Mesenchymal stem cell (in vitro differentiated cells and primary cell): ENCODE results near the gene FNIP2.
"Not testable (repeated sequence)": the region's sequence is repeated elsewhere in the genome, so short reads cannot be mapped to it uniquely, and the experiment has no call there.

Experiments used
- DNase-seq: peaks from one replicate; pipeline ENCODE4 v3.0.0-alpha.2; 2013
- H2AFZ ChIP-seq: one replicate; pipeline ENCODE4 v1.6.1; 2013; ENCODE audit warnings: low read depth, mild to moderate bottlenecking, control low read depth, inconsistent platforms, low read length, moderate library complexity
- H2AK5ac ChIP-seq: 2 replicates; pipeline ENCODE4 v1.6.1; 2013; ENCODE audit warnings: low read length, moderate library complexity, mild to moderate bottlenecking, inconsistent platforms; ENCODE audit not compliant: severe bottlenecking
- H2BK120ac ChIP-seq: one replicate; pipeline ENCODE4 v1.6.1; 2013; ENCODE audit warnings: low read depth, mild to moderate bottlenecking, inconsistent platforms, low read length, moderate library complexity
- H2BK12ac ChIP-seq, 2 experiments: one replicate each; pipeline ENCODE4 v1.6.1; 2013; ENCODE audit warnings: inconsistent platforms in 2 of 2, low read length in 2 of 2, mild to moderate bottlenecking in 2 of 2, moderate library complexity in 2 of 2, control low read depth in 1 of 2
- H2BK15ac ChIP-seq: one replicate; pipeline ENCODE4 v1.6.1; 2013; ENCODE audit warnings: mild to moderate bottlenecking, low read depth, inconsistent platforms; ENCODE audit not compliant: poor library complexity, severe bottlenecking
- H2BK5ac ChIP-seq: 2 replicates; pipeline ENCODE4 v1.6.1; 2013; ENCODE audit warnings: low read depth, mild to moderate bottlenecking, low read length, control low read depth, inconsistent platforms; ENCODE audit not compliant: poor library complexity, severe bottlenecking
- H3K14ac ChIP-seq, 2 experiments: one replicate each; pipeline ENCODE4 v1.6.1; 2013; ENCODE audit warnings: inconsistent platforms in 2 of 2, low read length in 2 of 2, control low read depth in 1 of 2, mild to moderate bottlenecking in 1 of 2, moderate library complexity in 1 of 2
- H3K18ac ChIP-seq, 2 experiments: one replicate each; pipeline ENCODE4 v1.6.1; 2013; ENCODE audit warnings: inconsistent platforms in 2 of 2, low read length in 2 of 2, control low read depth in 1 of 2, low read depth in 1 of 2, mild to moderate bottlenecking in 1 of 2
- H3K23ac ChIP-seq, 2 experiments: one replicate each; pipeline ENCODE4 v1.6.1; 2013; ENCODE audit warnings: inconsistent platforms in 2 of 2, low read length in 2 of 2, mild to moderate bottlenecking in 2 of 2, moderate library complexity in 2 of 2, control low read depth in 1 of 2
- H3K27ac ChIP-seq: 2 replicates; pipeline ENCODE4 v1.5.1; 2013; ENCODE audit warnings: mild to moderate bottlenecking, moderate library complexity, low read length, control low read depth, inconsistent platforms; ENCODE audit not compliant: poor library complexity, severe bottlenecking
- H3K27me3 ChIP-seq, 2 experiments: 2 replicates each; pipeline versions ENCODE4 v1.6.1 to v1.7.0; 2013; ENCODE audit warnings: low read length in 2 of 2, mild to moderate bottlenecking in 2 of 2, moderate library complexity in 2 of 2, control low read depth in 1 of 2, inconsistent platforms in 1 of 2; ENCODE audit not compliant: control insufficient read depth in 1 of 2, insufficient read depth in 1 of 2
- H3K36me3 ChIP-seq, 2 experiments: 2 replicates each; pipeline versions ENCODE4 v1.6.1 to v1.7.0; 2013; ENCODE audit warnings: low read length in 2 of 2, control low read depth in 1 of 2, inconsistent platforms in 1 of 2, low read depth in 1 of 2, mild to moderate bottlenecking in 1 of 2; ENCODE audit not compliant: insufficient read depth in 2 of 2, control insufficient read depth in 1 of 2
- H3K4ac ChIP-seq, 2 experiments: one replicate each; pipeline ENCODE4 v1.6.1; 2013; ENCODE audit warnings: inconsistent platforms in 2 of 2, low read length in 2 of 2, mild to moderate bottlenecking in 2 of 2, moderate library complexity in 2 of 2, control low read depth in 1 of 2, low read depth in 1 of 2
- H3K4me1 ChIP-seq: 2 replicates; pipeline ENCODE4 v1.6.1; 2013; ENCODE audit warnings: low read depth, low read length, control low read depth; ENCODE audit not compliant: control insufficient read depth, insufficient read depth
- H3K4me2 ChIP-seq: 2 replicates; pipeline ENCODE4 v1.6.1; 2013; ENCODE audit warnings: low read length, mild to moderate bottlenecking, inconsistent platforms; ENCODE audit not compliant: poor library complexity, severe bottlenecking
- H3K4me3 ChIP-seq, 2 experiments: 2 replicates each; pipeline versions ENCODE4 v1.5.1 to v1.7.0; 2013; ENCODE audit warnings: low read length in 2 of 2, mild to moderate bottlenecking in 2 of 2, control low read depth in 1 of 2, low read depth in 1 of 2; ENCODE audit not compliant: insufficient read depth in 1 of 2
- H3K79me1 ChIP-seq: replicated peaks from 2 replicates; pipeline ENCODE4 v1.6.1; 2013; ENCODE audit warnings: mild to moderate bottlenecking, control low read depth, low read length, inconsistent platforms; ENCODE audit not compliant: poor library complexity, severe bottlenecking
- H3K9ac ChIP-seq: 2 replicates; pipeline ENCODE4 v1.7.0; 2013; ENCODE audit warnings: mild to moderate bottlenecking, low read length, moderate library complexity
- H3K9me3 ChIP-seq: 2 replicates; pipeline ENCODE4 v1.7.0; 2013; ENCODE audit warnings: mild to moderate bottlenecking, low read length; ENCODE audit not compliant: control insufficient read depth
- H4K8ac ChIP-seq: one replicate; pipeline ENCODE4 v1.6.1; 2013; ENCODE audit warnings: inconsistent platforms, mild to moderate bottlenecking, low read length, moderate library complexity
- H4K91ac ChIP-seq: one replicate; pipeline ENCODE4 v1.6.1; 2013; ENCODE audit warnings: mild to moderate bottlenecking, low read length, inconsistent platforms
- WGBS: methylation state at CpG from one replicate; pipeline ENCODE4 v1.1.7; 2013; ENCODE audit warnings: mixed read lengths; 5-methylcytosine and 5-hydroxymethylcytosine counted together

FNIP2 gene

GRCh38 chr4:158920452-158920996 lies 151.7 kb downstream of the FNIP2 start:
- H4K91ac ChIP-seq, H3K4me2 ChIP-seq, H3K79me1 ChIP-seq, H2AK5ac ChIP-seq, H2BK120ac ChIP-seq, H2BK5ac ChIP-seq, H2BK12ac ChIP-seq, H3K18ac ChIP-seq, H3K27ac ChIP-seq, H3K9me3 ChIP-seq, H3K36me3 ChIP-seq, H3K14ac ChIP-seq, H2AFZ ChIP-seq, H4K8ac ChIP-seq, H3K23ac ChIP-seq, H2BK15ac ChIP-seq, H3K9ac ChIP-seq, H3K27me3 ChIP-seq, DNase-seq, H3K4ac ChIP-seq, H3K4me1 ChIP-seq, H3K4me3 ChIP-seq: not testable (repeated sequence)
- WGBS, result 85% methylated on average over 8 of the region's 8 CpGs

GRCh38 chr4:158927774-158928173 lies 158.9 kb downstream of the FNIP2 start:
- not testable (repeated sequence) for H3K9me3 ChIP-seq, H3K79me1 ChIP-seq, H3K18ac ChIP-seq, H2AK5ac ChIP-seq, H2AFZ ChIP-seq, H3K4me1 ChIP-seq, H2BK15ac ChIP-seq, H3K9ac ChIP-seq, H3K27me3 ChIP-seq, H3K36me3 ChIP-seq, H3K23ac ChIP-seq, H3K4me3 ChIP-seq, H3K27ac ChIP-seq, H3K14ac ChIP-seq, H2BK5ac ChIP-seq, H3K4me2 ChIP-seq, H2BK12ac ChIP-seq, H2BK120ac ChIP-seq, H3K4ac ChIP-seq, DNase-seq
- Histone ChIP-seq H4K8ac (peak overlapping the region; percentile 23), H4K91ac (peak overlapping the region; percentile 27)
- 97% methylated on average over 19 of the region's 19 CpGs for WGBS

DNA sequence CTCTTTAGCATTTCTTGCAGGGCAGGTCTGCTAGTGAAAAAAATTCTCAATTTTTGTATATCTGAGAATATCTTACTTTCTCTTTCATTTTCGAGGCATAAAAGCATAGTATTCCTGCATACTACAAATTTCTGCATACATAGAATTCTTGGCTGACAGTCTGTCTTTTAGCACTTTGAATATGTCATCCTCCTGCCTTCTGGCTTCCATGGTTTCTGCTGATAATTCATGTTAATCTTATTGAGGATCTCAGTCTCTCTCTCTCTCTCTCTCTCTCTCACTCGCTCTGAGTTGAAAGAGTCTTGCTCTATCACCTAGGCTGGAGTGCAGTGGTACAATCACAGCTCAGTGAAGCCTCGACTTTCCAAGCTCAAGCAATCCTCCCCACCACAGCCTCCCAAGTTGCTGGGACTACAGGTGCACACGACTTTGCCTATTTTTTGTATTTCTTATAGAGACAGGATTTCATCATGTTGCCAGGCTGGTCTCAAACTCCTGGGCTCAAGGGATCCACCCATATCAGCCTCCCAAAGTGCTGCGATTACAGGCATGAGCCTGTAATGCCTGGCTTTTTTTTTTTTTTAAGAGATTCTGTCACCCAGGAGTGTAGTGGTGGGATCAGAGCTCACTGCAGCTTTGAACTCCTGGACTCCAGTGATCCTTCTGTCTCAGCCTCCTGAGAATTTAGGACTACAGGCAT lies 161.3 kb downstream of the FNIP2 start:
- no peak overlapping the region for H3K18ac ChIP-seq
- no peak for DNase-seq
- 87% methylated on average over 5 of the region's 5 CpGs for WGBS

DNA sequence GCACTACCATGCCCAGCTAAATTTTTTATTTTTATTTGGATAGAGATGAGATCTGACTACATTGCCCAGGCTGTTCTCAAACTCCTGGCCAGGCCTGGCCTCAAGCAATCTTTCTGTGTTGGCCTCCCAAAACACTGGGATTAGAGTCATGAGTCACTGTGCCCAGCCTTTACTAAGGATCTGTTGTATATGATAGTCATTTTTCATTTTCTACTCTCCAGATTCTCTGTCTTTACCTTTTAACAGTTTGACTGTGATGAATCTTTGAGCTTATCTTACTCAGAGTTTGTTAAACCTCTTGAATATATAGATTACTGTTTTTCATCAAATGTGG lies 161.8 kb downstream of the FNIP2 start:
- H3K36me3 ChIP-seq, result no peaks in the 10 kb centered on the region
- no peak overlapping the region for H3K27ac ChIP-seq
- H3K4me1 ChIP-seq, result no peaks in the 10 kb centered on the region

More for the DNA sequence above, 161.3 kb downstream of the FNIP2 start:
- H2BK5ac ChIP-seq, result no peak overlapping the region
- no peak overlapping the region for H2AK5ac ChIP-seq
- H2AFZ ChIP-seq, result no peak overlapping the region
- H3K9me3 ChIP-seq, result no peaks in the 10 kb centered on the region
- no peak overlapping the region for H3K27ac ChIP-seq
- no peak overlapping the region for H3K4ac ChIP-seq
- H3K27me3 ChIP-seq, result no peaks in the 10 kb centered on the region
- H4K8ac ChIP-seq, result no peak overlapping the region
- no peaks in the 10 kb centered on the region for H3K4me1 ChIP-seq
- no peaks in the 10 kb centered on the region for H3K36me3 ChIP-seq
- no peak overlapping the region for H3K14ac ChIP-seq
- H3K79me1 ChIP-seq, result no peaks in the 10 kb centered on the region
- H3K9ac ChIP-seq, result no peak overlapping the region
- no peak overlapping the region for H3K4me2 ChIP-seq
- no peak overlapping the region for H3K4me3 ChIP-seq
- H2BK15ac ChIP-seq, result no peak overlapping the region
- no peak overlapping the region for H2BK120ac ChIP-seq
- no peak overlapping the region for H4K91ac ChIP-seq
- H2BK12ac ChIP-seq, result no peak overlapping the region
- H3K23ac ChIP-seq, result no peak overlapping the region

More for the DNA sequence above, 161.8 kb downstream of the FNIP2 start:
- no peak overlapping the region for H4K8ac ChIP-seq
- H2AFZ ChIP-seq, result no peak overlapping the region
- H4K91ac ChIP-seq, result no peak overlapping the region
- no peak overlapping the region for H3K9ac ChIP-seq
- H3K4me3 ChIP-seq, result no peak overlapping the region
- H2BK120ac ChIP-seq, result no peak overlapping the region
- H3K18ac ChIP-seq, result no peak overlapping the region
- no peak overlapping the region for H2BK5ac ChIP-seq
- no peak overlapping the region for H3K4me2 ChIP-seq
- no peak overlapping the region for H3K14ac ChIP-seq
- DNase-seq, result peak; percentile 18
- H3K27me3 ChIP-seq, result no peaks in the 10 kb centered on the region
- H2AK5ac ChIP-seq, result no peak overlapping the region
- no peak overlapping the region for H3K23ac ChIP-seq
- H2BK15ac ChIP-seq, result no peak overlapping the region
- no peaks in the 10 kb centered on the region for H3K9me3 ChIP-seq
- H2BK12ac ChIP-seq, result no peak overlapping the region
- H3K4ac ChIP-seq, result no peak overlapping the region
- H3K79me1 ChIP-seq, result no peaks in the 10 kb centered on the region
